Smooth muscle cell of trachea (primary cell): ENCODE measurements around the gene TGM6. TPM values are rescaled to one million over a fixed set of nuclear protein-coding genes. Genes with fewer than 3 reads are reported as not detected.

Experiments used
- total RNA-seq: library from RNA; depleted of rRNA; stranded (reverse); fragments of >200 nt; gene quantifications from 2 replicates; pipeline ENCODE4 v1.2.1, GENCODE V29; 2014

The TGM6 gene
- total RNA-seq = not detected in 2 replicates

DNA sequence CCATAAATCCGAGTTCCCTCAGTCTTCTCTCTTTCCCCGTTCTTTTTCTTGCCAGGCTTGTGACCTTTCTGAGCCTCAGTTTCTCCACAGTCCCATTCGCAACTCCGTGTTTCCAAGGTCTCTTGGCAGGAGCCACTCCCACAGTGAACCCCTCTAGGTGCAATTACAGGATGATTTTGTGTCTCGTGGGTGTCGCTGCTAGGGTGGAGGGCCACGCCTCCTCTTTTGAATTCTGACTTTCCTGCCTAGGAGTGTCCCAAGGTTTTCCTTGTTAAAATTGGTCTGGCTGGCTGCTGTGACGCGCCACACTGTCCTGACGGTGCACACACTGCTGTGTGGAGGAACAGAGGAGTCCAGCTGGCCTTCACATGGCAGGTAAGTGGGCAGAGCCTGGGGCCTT is at the start of gene TGM6:
TSS of gene TGM6 (plus strand) at position 301 of the 400 bp plus-strand sequence. CDS start at position 369, 68 bp downstream.

DNA sequence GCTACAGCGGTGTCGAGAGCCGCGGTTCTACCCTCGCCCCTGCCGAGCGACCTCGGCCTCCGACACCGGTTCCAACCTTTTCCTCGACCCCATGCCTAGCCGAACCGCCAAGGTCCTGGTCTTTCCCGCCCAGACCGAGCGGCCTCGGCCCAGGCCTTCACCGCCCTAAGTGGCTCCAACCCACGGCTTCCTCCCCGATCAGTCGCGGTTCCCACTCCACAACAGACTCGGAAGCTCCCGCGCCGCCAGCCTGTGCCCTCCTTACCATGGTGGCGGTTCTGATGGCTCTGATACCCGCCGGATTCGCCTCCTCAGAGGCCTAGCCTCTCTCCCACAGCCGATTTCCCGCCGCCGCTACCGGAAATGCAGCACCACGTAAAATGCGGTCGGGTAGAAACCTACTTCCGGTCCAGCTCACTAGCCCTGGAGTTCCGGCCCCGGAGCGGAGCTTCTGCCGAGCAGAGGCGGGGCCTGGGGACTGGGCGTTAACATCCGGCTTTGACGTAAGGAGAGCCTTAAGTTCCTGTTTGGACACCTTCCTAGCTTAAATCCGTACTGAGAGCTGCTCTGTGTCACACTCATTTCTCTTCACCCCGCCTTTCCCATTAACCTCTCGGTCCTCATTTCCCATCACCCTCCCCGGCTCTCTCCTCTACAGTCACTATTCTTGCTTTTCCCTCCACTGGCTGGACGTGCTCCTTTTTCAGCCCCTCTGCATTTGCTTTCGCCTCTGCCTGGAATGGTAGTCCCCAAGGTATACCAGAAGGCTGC is 89.9 kb downstream of the TGM6 start, which contains the start of gene SNRPB:
TSS of gene SNRPB (minus strand) at position 367 of the 771 bp plus-strand sequence. CDS start at position 268, 99 bp downstream.

Other genes starting within 250 kb of the TGM6 start
- under 0.01 TPM in 1 of 2 replicates, not detected in the other for gene TGM3, start 84.9 kb upstream of the TGM6 start, total RNA-seq
- gene SNRPB, start 89.9 kb downstream of the TGM6 start, total RNA-seq = 97.9 and 249 TPM in 2 replicates
- 17.5 and 19.2 TPM in 2 replicates for gene ZNF343, start 128.0 kb downstream of the TGM6 start, total RNA-seq
- not detected in 2 replicates for gene TMC2, start 155.7 kb downstream of the TGM6 start, total RNA-seq